Measurements from ENCODE around the gene EVA1B.

DNA sequence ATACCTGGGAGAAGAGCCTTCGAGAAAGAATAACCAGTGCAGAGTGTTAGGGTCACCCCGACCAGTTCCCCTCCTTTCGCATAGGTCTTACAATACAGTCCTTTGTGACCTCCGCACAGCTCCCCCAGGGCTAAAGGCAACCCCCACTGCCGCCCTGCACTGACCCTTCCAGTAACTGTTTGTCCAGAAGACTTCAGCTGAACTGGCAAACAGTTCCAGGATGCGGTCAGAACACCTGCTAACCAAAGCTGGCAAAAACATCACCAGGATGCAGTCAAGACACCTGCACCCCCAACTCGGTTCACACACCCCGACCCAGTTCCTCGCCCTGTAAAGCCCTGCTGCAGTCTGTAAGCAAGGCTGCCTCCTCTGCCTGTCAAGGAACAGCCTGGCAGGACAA lies 6.4 kb upstream of the EVA1B start:
- TF ChIP-seq CTCF (IDR thresholded peaks at IDR 0.05) (no peak), EZH2 (IDR thresholded peaks at IDR 0.05; ENCODE audit: borderline replicate concordance, insufficient read depth, low read depth, low read length, poor library complexity, severe bottlenecking) (no peak)

All from B cell (primary cell).